GM12878 (cell line): ENCODE measurements around the gene GUK1. TPM values are rescaled to one million over a fixed set of nuclear protein-coding genes. Genes with fewer than 3 reads are reported as not detected.
"Not testable (repeated sequence)": the region's sequence is repeated elsewhere in the genome, so short reads cannot be mapped to it uniquely, and the experiment has no call there.

Source experiments
- ATAC-seq: fragments of 200-7000 bp; cut with Tn5 transposase; 3 replicates; pipeline ENCODE4 v1.9.1; 2020; ENCODE audit warnings: mild to moderate bottlenecking, moderate library complexity
- BruUV-seq: library from RNA; stranded (reverse); fragments of 400-500 nt; replicated peaks from 2 replicates; lab custom pipeline; 2021; lab: Mats Ljungman, UMichigan
- CTCF ChIA-PET: fragments of 300-600 bp; sonication (Branson Sonifier 250); formaldehyde crosslinking; extraction: SDS; loops from one replicate; lab custom pipeline; 2021; ENCODE audit warnings: inconsistent platforms; lab: Yijun Ruan, JAX
- POLR2A ChIA-PET: fragments of 350-600 bp; formaldehyde crosslinking; extraction: SDS; loops from one replicate; lab custom pipeline; 2021; ENCODE audit warnings: inconsistent platforms; lab: Charles Lee
- RAD21 ChIA-PET: fragments of 300-600 bp; sonication (Branson Sonifier 250); formaldehyde crosslinking; loops from one replicate; lab custom pipeline; 2023; ENCODE audit warnings: antibody characterized with exemption; ENCODE audit not compliant: unreplicated experiment; lab: Charles Lee
- SMC1A ChIA-PET: fragments of 300-600 bp; sonication (Branson Sonifier 250); formaldehyde crosslinking; loops from one replicate; lab custom pipeline; 2023; ENCODE audit not compliant: unreplicated experiment, uncharacterized antibody; lab: Charles Lee
- DNase-seq: peaks from one replicate; pipeline ENCODE4 v3.0.0-alpha.2; 2011; ENCODE audit warnings: low read depth, low spot score
- FAIRE-seq: peaks from 3 replicates; lab custom pipeline; 2011; peaks lifted over from hg19 to GRCh38; lab: Jason Lieb, UNC
- H2AFZ ChIP-seq: 2 replicates; pipeline ENCODE4 v1.6.0; 2011; ENCODE audit warnings: low read depth, low read length, control low read depth; ENCODE audit not compliant: control insufficient read depth
- H3K27ac ChIP-seq: 2 replicates; pipeline ENCODE4 v1.5.1; 2011; ENCODE audit warnings: control low read depth; ENCODE audit not compliant: control insufficient read depth, insufficient read depth
- H3K27me3 ChIP-seq, 2 experiments: replicated peaks in 1 of 2; 2 replicates each; pipeline versions ENCODE4 v1.6.0 to v1.6.1; 2011; ENCODE audit warnings: low read length in 1 of 2; ENCODE audit not compliant: control insufficient read depth in 2 of 2, insufficient read depth in 2 of 2
- H3K36me3 ChIP-seq, 2 experiments: 2 replicates each; pipeline ENCODE4 v1.5.1; 2011; ENCODE audit warnings: low read length in 1 of 2; ENCODE audit not compliant: control insufficient read depth in 2 of 2, insufficient read depth in 2 of 2
- H3K4me1 ChIP-seq: 2 replicates; pipeline ENCODE4 v1.6.1; 2011; ENCODE audit warnings: mild to moderate bottlenecking, low read length, moderate library complexity, mixed read lengths; ENCODE audit not compliant: control insufficient read depth, insufficient read depth
- H3K4me2 ChIP-seq: 2 replicates; pipeline ENCODE4 v1.6.0; 2011; ENCODE audit warnings: control low read depth; ENCODE audit not compliant: control insufficient read depth, insufficient read depth
- H3K4me3 ChIP-seq: fragments of 200-600 bp; sonication (generic); 2 replicates; pipeline ENCODE4 v1.5.1; 2016
- H3K79me2 ChIP-seq: 2 replicates; pipeline ENCODE4 v1.6.0; 2011; ENCODE audit warnings: low read length; ENCODE audit not compliant: control insufficient read depth, insufficient read depth
- H3K9ac ChIP-seq: 2 replicates; pipeline ENCODE4 v1.8.0; 2011; ENCODE audit warnings: low read length, control low read depth, mixed read lengths; ENCODE audit not compliant: control insufficient read depth, insufficient read depth
- H3K9me3 ChIP-seq: replicated peaks from 3 replicates; pipeline ENCODE4 v1.5.1; 2011; ENCODE audit warnings: mild to moderate bottlenecking, low read length; ENCODE audit not compliant: control insufficient read depth, insufficient read depth
- H4K20me1 ChIP-seq: 2 replicates; pipeline ENCODE4 v1.6.0; 2011; ENCODE audit not compliant: control insufficient read depth, insufficient read depth
- BRCA1 ChIP-seq: IDR thresholded peaks from 2 replicates; pipeline ENCODE4 v1.6.1; 2011; ENCODE audit warnings: low read depth, low read length, improper control_type of control experiment
- EZH2 ChIP-seq: IDR thresholded peaks from 2 replicates; pipeline ENCODE4 v1.6.1; 2012; ENCODE audit warnings: low read depth, mild to moderate bottlenecking, control low read depth, inconsistent platforms, low read length, borderline replicate concordance; ENCODE audit not compliant: control insufficient read depth
- MTA3 ChIP-seq: IDR thresholded peaks from 2 replicates; pipeline ENCODE4 v1.6.1; 2012; ENCODE audit warnings: low read length, inconsistent platforms, borderline replicate concordance
- RELA ChIP-seq: fragments of 450-650 bp; IDR thresholded peaks from 2 replicates; pipeline ENCODE4 v1.8.0; 2014; ENCODE audit warnings: borderline replicate concordance; ENCODE audit not compliant: partially characterized antibody
- REST ChIP-seq: IDR thresholded peaks from 2 replicates; pipeline ENCODE4 v1.6.1; 2012; ENCODE audit warnings: mild to moderate bottlenecking, low read depth, low read length
- SIN3A ChIP-seq: IDR thresholded peaks from 2 replicates; pipeline ENCODE4 v1.6.1; 2012; ENCODE audit warnings: low read depth, low read length, improper control_type of control experiment
- TBL1XR1 ChIP-seq: IDR thresholded peaks from 2 replicates; pipeline ENCODE4 v1.6.1; 2012; ENCODE audit warnings: low read depth, low read length, improper control_type of control experiment
- ZNF274 ChIP-seq: IDR thresholded peaks from one replicate; pipeline ENCODE4 v1.8.0; 2011; ENCODE audit not compliant: insufficient read length, insufficient read depth
- WGBS: methylation state at CpG from one replicate; pipeline ENCODE4 v1.1.6; 2016; ENCODE audit warnings: low lambda C conversion rate; ENCODE audit not compliant: insufficient replicate concordance, insufficient coverage; ENCODE audit errors: missing lambda C conversion rate; 5-methylcytosine and 5-hydroxymethylcytosine counted together
- in situ Hi-C: fragments of 300-500 bp; cut with MboI; formaldehyde crosslinking; loops from 9 replicates; pipeline ENCODE4 v1.14.3; 2018; ENCODE audit warnings: mixed read lengths
- intact Hi-C: fragments of 100-400 bp; cut with micrococcal nuclease; formaldehyde crosslinking; loops from one replicate; pipeline ENCODE4 v1.14.2; 2022; ENCODE audit not compliant: unreplicated experiment
- polyA plus RNA-seq, 11 experiments: library from polyadenylated mRNA; depleted of rRNA in 4 of 11; unstranded in 6 of 11; stranded (reverse) in 5 of 11; fragments of >200 nt; fragmentation: Nextera tagmentation in 4 of 11; fragmentation: Illumina TruSeq in 1 of 11; extraction: Ambion mirVana in 4 of 11; extraction: Trizol in 1 of 11; gene quantifications; 1 replicate in 1 of 11; 2 replicates in 10 of 11; pipeline versions ENCODE4 v1.2.1 to v1.2.3, GENCODE V29; 2011 to 2016; ENCODE audit warnings: inconsistent platforms in 2 of 11, missing spikeins in 2 of 11, low read depth in 1 of 11
- total RNA-seq, 4 experiments: library from RNA; depleted of rRNA in 3 of 4; stranded (reverse); fragments of >200 nt in 3 of 4; fragmentation: Illumina TruSeq in 1 of 4; extraction: Trizol in 1 of 4; gene quantifications; 2 replicates each; pipeline versions ENCODE4 v1.2.1 to v1.2.3, GENCODE V29; 2013 to 2021
- TF ChIP-seq, protein P1 (sequence below): IDR thresholded peaks from 2 replicates; pipeline ENCODE4 v1.6.1; 2011; ENCODE audit warnings: borderline replicate concordance, low read depth, mild to moderate bottlenecking, moderate library complexity, low read length; ENCODE audit not compliant: insufficient read depth, poor library complexity, severe bottlenecking
- TF ChIP-seq, protein P2 (sequence below): fragments of 150-350 bp; IDR thresholded peaks from 2 replicates; pipeline ENCODE4 v1.6.1; 2014; ENCODE audit warnings: mild to moderate bottlenecking, low read depth, low read length

GUK1 gene
- total and polyA plus RNA-seq, 10 of the 15 experiments (the other 5 are each of a cell fraction or from before 2014, with no cell fraction given) = 6.3 to 357 (median 203) TPM

DNA sequence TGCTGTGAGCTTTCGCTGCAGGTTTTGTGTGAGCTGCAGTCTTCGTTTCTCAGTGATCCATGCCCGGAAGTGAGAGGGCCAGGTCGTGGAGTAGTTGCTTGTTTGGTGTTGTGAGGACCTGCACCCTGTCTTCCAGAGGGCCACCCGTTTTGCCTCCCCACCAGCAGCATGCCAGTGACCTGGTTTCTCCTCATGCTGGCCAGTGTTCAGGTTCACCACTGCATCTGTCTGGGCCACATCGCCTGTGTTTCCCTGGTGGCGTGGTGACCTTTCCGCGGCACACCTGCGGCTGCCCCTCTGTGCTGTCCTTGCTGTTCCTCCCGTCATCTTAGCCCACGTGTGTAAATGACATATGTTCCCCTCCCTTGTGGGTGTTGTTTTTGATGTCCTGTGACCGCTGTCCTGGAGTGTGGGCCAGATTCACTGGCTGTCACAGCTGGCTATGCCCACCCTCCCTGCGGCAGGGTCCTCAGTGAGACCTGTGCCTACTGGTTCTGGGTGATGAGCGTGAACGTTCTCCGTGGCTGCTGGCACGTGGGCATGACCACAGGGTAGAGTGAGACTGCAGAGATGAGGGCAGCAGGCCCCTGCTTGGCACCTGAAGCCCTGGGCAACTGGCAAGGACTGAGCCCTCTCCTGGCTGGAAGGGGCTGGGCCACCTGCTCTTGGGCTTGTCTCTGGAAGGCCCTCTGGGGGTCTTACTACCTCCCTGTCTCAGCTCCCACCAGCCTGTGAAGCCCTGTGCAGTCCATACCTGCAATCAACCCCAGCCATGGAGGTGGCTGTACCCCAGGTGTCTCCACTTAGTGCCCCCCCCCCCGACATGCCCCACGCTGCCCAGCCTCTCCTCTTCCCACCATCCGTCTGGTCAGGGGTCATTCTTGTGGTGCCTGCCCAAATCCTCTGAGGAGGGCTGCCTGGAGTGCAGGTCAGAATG is 32.8 kb downstream of the GUK1 start (continued):
- TF ChIP-seq TBL1XR1 (no peak), RELA (no peak), ZNF274 (no peak), BRCA1 (no peak), REST (no peak), SIN3A (no peak), EZH2 (no peak), MTA3 (no peak)
- TF ChIP-seq, protein P1, sequence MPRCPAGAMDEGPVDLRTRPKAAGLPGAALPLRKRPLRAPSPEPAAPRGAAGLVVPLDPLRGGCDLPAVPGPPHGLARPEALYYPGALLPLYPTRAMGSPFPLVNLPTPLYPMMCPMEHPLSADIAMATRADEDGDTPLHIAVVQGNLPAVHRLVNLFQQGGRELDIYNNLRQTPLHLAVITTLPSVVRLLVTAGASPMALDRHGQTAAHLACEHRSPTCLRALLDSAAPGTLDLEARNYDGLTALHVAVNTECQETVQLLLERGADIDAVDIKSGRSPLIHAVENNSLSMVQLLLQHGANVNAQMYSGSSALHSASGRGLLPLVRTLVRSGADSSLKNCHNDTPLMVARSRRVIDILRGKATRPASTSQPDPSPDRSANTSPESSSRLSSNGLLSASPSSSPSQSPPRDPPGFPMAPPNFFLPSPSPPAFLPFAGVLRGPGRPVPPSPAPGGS = no peak
- TF ChIP-seq, protein P2, sequence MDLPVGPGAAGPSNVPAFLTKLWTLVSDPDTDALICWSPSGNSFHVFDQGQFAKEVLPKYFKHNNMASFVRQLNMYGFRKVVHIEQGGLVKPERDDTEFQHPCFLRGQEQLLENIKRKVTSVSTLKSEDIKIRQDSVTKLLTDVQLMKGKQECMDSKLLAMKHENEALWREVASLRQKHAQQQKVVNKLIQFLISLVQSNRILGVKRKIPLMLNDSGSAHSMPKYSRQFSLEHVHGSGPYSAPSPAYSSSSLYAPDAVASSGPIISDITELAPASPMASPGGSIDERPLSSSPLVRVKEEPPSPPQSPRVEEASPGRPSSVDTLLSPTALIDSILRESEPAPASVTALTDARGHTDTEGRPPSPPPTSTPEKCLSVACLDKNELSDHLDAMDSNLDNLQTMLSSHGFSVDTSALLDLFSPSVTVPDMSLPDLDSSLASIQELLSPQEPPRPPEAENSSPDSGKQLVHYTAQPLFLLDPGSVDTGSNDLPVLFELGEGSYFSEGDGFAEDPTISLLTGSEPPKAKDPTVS = no peak
- TF ChIP-seq, all 136 proteins: peak for 0

- H3K4me2 ChIP-seq, DNase-seq, H2AFZ ChIP-seq, H3K9me3 ChIP-seq, H3K36me3 ChIP-seq, RAD21 ChIA-PET, H3K9ac ChIP-seq, H3K27me3 ChIP-seq, H3K27ac ChIP-seq, H3K4me3 ChIP-seq, POLR2A ChIA-PET, H3K4me1 ChIP-seq, BruUV-seq, FAIRE-seq, CTCF ChIA-PET, intact Hi-C loops, SMC1A ChIA-PET, H4K20me1 ChIP-seq, H3K79me2 ChIP-seq: not testable (repeated sequence)
- in situ Hi-C loops = loop anchor here (5.0 kb wide), 1 partner anchor 37 kb away; no protein-coding TSS in a partner anchor
- ATAC-seq = peak; percentile 34
- WGBS = 89% methylated on average over 27 of the region's 69 CpGs
These were observed 33.7 kb downstream of the GUK1 start for GRCh38 chr1:228173528-228174481.
